C4-2B (cell line): ENCODE data around the gene PTGR1.

Source experiments
- CTCF ChIP-seq: fragments of 450-650 bp; conservative IDR thresholded peaks from 2 replicates; pipeline ENCODE4 v1.5.1; 2017; ENCODE audit warnings: mild to moderate bottlenecking
- ZFX ChIP-seq: fragments of 450-650 bp; IDR thresholded peaks from 2 replicates; pipeline ENCODE4 v1.6.1; 2017

- TF ChIP-seq CTCF = no peak
- no peak for TF ChIP-seq ZFX
These were observed 50.8 kb downstream of the PTGR1 start for GRCh38 chr9:111548623-111549022.
